ENCODE data around the gene LRRC74B.
A peak's percentile ranks its signal among the peaks of the same experiment; 100 is the strongest.
"Not testable (repeated sequence)": the region's sequence is repeated elsewhere in the genome, so short reads cannot be mapped to it uniquely, and the experiment has no call there.

LRRC74B gene

GRCh38 chr22:21044931-21045584 lies 688 bp upstream of the LRRC74B start:
- no peaks in the 10 kb centered on the region for H3K36me3 ChIP-seq (ENCODE audit: control insufficient read depth in 5 of 5, insufficient read depth in 5 of 5, low read length in 5 of 5)
- H3K9me3 ChIP-seq (ENCODE audit: control insufficient read depth in 5 of 5, low read length in 5 of 5): no peaks in the 10 kb centered on the region
- no peaks in the 10 kb centered on the region for H3K27me3 ChIP-seq (ENCODE audit: control insufficient read depth in 5 of 5, insufficient read depth in 4 of 5, low read length in 5 of 5)
- H3K4me3 ChIP-seq (ENCODE audit: low read depth in 1 of 5, low read length in 5 of 5): peak overlapping the region; percentile 59 to 81 (median 64)
- peak overlapping the region in 2 of 5 donors; percentile 3 to 52 for H3K9ac ChIP-seq (ENCODE audit: low read length in 5 of 5)
- H3K27ac ChIP-seq (ENCODE audit: low read depth, low read length): no peak overlapping the region
- peaks cover 3 to 25% (median 21%) of the 10 kb centered on the region in 5 donors for H3K4me1 ChIP-seq (ENCODE audit: control insufficient read depth in 5 of 5, insufficient read depth in 5 of 5, low read length in 5 of 5)

- Histone ChIP-seq H3K9ac (ENCODE audit: low read length in 5 of 5) (no peak overlapping the region), H3K36me3 (ENCODE audit: control insufficient read depth in 5 of 5, insufficient read depth in 5 of 5, low read length in 5 of 5) (no peaks in the 10 kb centered on the region)
Measured at GRCh38 chr22:21047035-21047661, 1.4 kb downstream of the LRRC74B start.

GRCh38 chr22:21047730-21048129 lies 2.0 kb downstream of the LRRC74B start:
- H3K9ac ChIP-seq (ENCODE audit: low read length in 5 of 5): no peak overlapping the region
- peaks cover 0 to under 1% (median 0%) of the 10 kb centered on the region in 5 donors for H3K27me3 ChIP-seq (ENCODE audit: control insufficient read depth in 5 of 5, insufficient read depth in 4 of 5, low read length in 5 of 5)
- H3K27ac ChIP-seq (ENCODE audit: low read depth, low read length): no peak overlapping the region
- H3K9me3 ChIP-seq (ENCODE audit: control insufficient read depth in 5 of 5, low read length in 5 of 5): no peaks in the 10 kb centered on the region
- no peak overlapping the region for H3K4me3 ChIP-seq (ENCODE audit: low read depth in 1 of 5, low read length in 5 of 5)
- H3K4me1 ChIP-seq (ENCODE audit: control insufficient read depth in 5 of 5, insufficient read depth in 5 of 5, low read length in 5 of 5): peaks cover 3 to 25% (median 21%) of the 10 kb centered on the region in 5 donors
- no peaks in the 10 kb centered on the region for H3K36me3 ChIP-seq (ENCODE audit: control insufficient read depth in 5 of 5, insufficient read depth in 5 of 5, low read length in 5 of 5)

More at GRCh38 chr22:21047035-21047661, 1.4 kb downstream of the LRRC74B start:
- Histone ChIP-seq H3K27me3 (ENCODE audit: control insufficient read depth in 5 of 5, insufficient read depth in 4 of 5, low read length in 5 of 5) (no peaks in the 10 kb centered on the region), H3K4me3 (ENCODE audit: low read depth in 1 of 5, low read length in 5 of 5) (no peak overlapping the region), H3K4me1 (ENCODE audit: control insufficient read depth in 5 of 5, insufficient read depth in 5 of 5, low read length in 5 of 5) (peaks cover 3 to 25% (median 21%) of the 10 kb centered on the region in 5 donors), H3K9me3 (ENCODE audit: control insufficient read depth in 5 of 5, low read length in 5 of 5) (no peaks in the 10 kb centered on the region), H3K27ac (ENCODE audit: low read depth, low read length) (no peak overlapping the region)

GRCh38 chr22:21048448-21048847 lies 2.7 kb downstream of the LRRC74B start:
- not testable (repeated sequence) for H3K36me3 ChIP-seq (ENCODE audit: control insufficient read depth in 5 of 5, insufficient read depth in 5 of 5, low read length in 5 of 5); H3K4me3 ChIP-seq (ENCODE audit: low read depth in 1 of 5, low read length in 5 of 5); H3K27ac ChIP-seq (ENCODE audit: low read depth, low read length); H3K9ac ChIP-seq (ENCODE audit: low read length in 5 of 5); H3K27me3 ChIP-seq (ENCODE audit: control insufficient read depth in 5 of 5, insufficient read depth in 4 of 5, low read length in 5 of 5); H3K9me3 ChIP-seq (ENCODE audit: control insufficient read depth in 5 of 5, low read length in 5 of 5)
- peaks cover 3 to 25% (median 21%) of the 10 kb centered on the region in 5 donors for H3K4me1 ChIP-seq (ENCODE audit: control insufficient read depth in 5 of 5, insufficient read depth in 5 of 5, low read length in 5 of 5)

GRCh38 chr22:21048965-21049364 lies 3.2 kb downstream of the LRRC74B start:
- peaks cover 3 to 22% (median 21%) of the 10 kb centered on the region in 5 donors for H3K4me1 ChIP-seq (ENCODE audit: control insufficient read depth in 5 of 5, insufficient read depth in 5 of 5, low read length in 5 of 5)
- H3K36me3 ChIP-seq (ENCODE audit: control insufficient read depth in 5 of 5, insufficient read depth in 5 of 5, low read length in 5 of 5); H3K27me3 ChIP-seq (ENCODE audit: control insufficient read depth in 5 of 5, insufficient read depth in 4 of 5, low read length in 5 of 5); H3K4me3 ChIP-seq (ENCODE audit: low read depth in 1 of 5, low read length in 5 of 5); H3K9ac ChIP-seq (ENCODE audit: low read length in 5 of 5); H3K27ac ChIP-seq (ENCODE audit: low read depth, low read length); H3K9me3 ChIP-seq (ENCODE audit: control insufficient read depth in 5 of 5, low read length in 5 of 5): not testable (repeated sequence)

GRCh38 chr22:21051145-21051830 lies 5.5 kb downstream of the LRRC74B start:
- no peaks in the 10 kb centered on the region for H3K36me3 ChIP-seq (ENCODE audit: control insufficient read depth in 5 of 5, insufficient read depth in 5 of 5, low read length in 5 of 5)
- no peaks in the 10 kb centered on the region for H3K4me1 ChIP-seq (ENCODE audit: control insufficient read depth in 5 of 5, insufficient read depth in 5 of 5, low read length in 5 of 5)
- H3K9ac ChIP-seq (ENCODE audit: low read length in 5 of 5): no peak overlapping the region
- no peak overlapping the region for H3K27ac ChIP-seq (ENCODE audit: low read depth, low read length)
- no peaks in the 10 kb centered on the region for H3K9me3 ChIP-seq (ENCODE audit: control insufficient read depth in 5 of 5, low read length in 5 of 5)
- H3K4me3 ChIP-seq (ENCODE audit: low read depth in 1 of 5, low read length in 5 of 5): no peak overlapping the region
- H3K27me3 ChIP-seq (ENCODE audit: control insufficient read depth in 5 of 5, insufficient read depth in 4 of 5, low read length in 5 of 5): peaks cover 0 to 15% (median 11%) of the 10 kb centered on the region in 5 donors

- Histone ChIP-seq H3K36me3 (ENCODE audit: control insufficient read depth in 5 of 5, insufficient read depth in 5 of 5, low read length in 5 of 5) (no peaks in the 10 kb centered on the region), H3K27ac (ENCODE audit: low read depth, low read length) (no peak overlapping the region), H3K9ac (ENCODE audit: low read length in 5 of 5) (no peak overlapping the region), H3K4me1 (ENCODE audit: control insufficient read depth in 5 of 5, insufficient read depth in 5 of 5, low read length in 5 of 5) (no peaks in the 10 kb centered on the region), H3K4me3 (ENCODE audit: low read depth in 1 of 5, low read length in 5 of 5) (no peak overlapping the region), H3K9me3 (ENCODE audit: control insufficient read depth in 5 of 5, low read length in 5 of 5) (no peaks in the 10 kb centered on the region), H3K27me3 (ENCODE audit: control insufficient read depth in 5 of 5, insufficient read depth in 4 of 5, low read length in 5 of 5) (peaks cover 1 to 18% (median 13%) of the 10 kb centered on the region in 5 donors)
Measured at GRCh38 chr22:21051831-21052400, 6.2 kb downstream of the LRRC74B start.

GRCh38 chr22:21052715-21053459 lies 7.1 kb downstream of the LRRC74B start:
- H3K9ac ChIP-seq (ENCODE audit: low read length in 5 of 5): no peak overlapping the region
- no peak overlapping the region for H3K4me3 ChIP-seq (ENCODE audit: low read depth in 1 of 5, low read length in 5 of 5)
- H3K27me3 ChIP-seq (ENCODE audit: control insufficient read depth in 5 of 5, insufficient read depth in 4 of 5, low read length in 5 of 5): peaks cover 2 to 21% (median 15%) of the 10 kb centered on the region in 5 donors
- H3K27ac ChIP-seq (ENCODE audit: low read depth, low read length): no peak overlapping the region
- H3K9me3 ChIP-seq (ENCODE audit: control insufficient read depth in 5 of 5, low read length in 5 of 5): no peaks in the 10 kb centered on the region
- H3K4me1 ChIP-seq (ENCODE audit: control insufficient read depth in 5 of 5, insufficient read depth in 5 of 5, low read length in 5 of 5): no peaks in the 10 kb centered on the region
- no peaks in the 10 kb centered on the region for H3K36me3 ChIP-seq (ENCODE audit: control insufficient read depth in 5 of 5, insufficient read depth in 5 of 5, low read length in 5 of 5)

GRCh38 chr22:21054046-21054713 lies 8.4 kb downstream of the LRRC74B start:
- Histone ChIP-seq H3K9me3 (ENCODE audit: control insufficient read depth in 5 of 5, low read length in 5 of 5) (no peaks in the 10 kb centered on the region), H3K27ac (ENCODE audit: low read depth, low read length) (no peak overlapping the region), H3K9ac (ENCODE audit: low read length in 5 of 5) (no peak overlapping the region), H3K4me3 (ENCODE audit: low read depth in 1 of 5, low read length in 5 of 5) (no peak overlapping the region), H3K27me3 (ENCODE audit: control insufficient read depth in 5 of 5, insufficient read depth in 4 of 5, low read length in 5 of 5) (peaks cover 2 to 21% (median 15%) of the 10 kb centered on the region in 5 donors), H3K4me1 (ENCODE audit: control insufficient read depth in 5 of 5, insufficient read depth in 5 of 5, low read length in 5 of 5) (no peaks in the 10 kb centered on the region), H3K36me3 (ENCODE audit: control insufficient read depth in 5 of 5, insufficient read depth in 5 of 5, low read length in 5 of 5) (no peaks in the 10 kb centered on the region)

All from subcutaneous abdominal adipose tissue (tissue), 5 donors.